GM12873 (cell line): ENCODE measurements around the gene PDS5A.

Experiments used
- TF ChIP-seq, protein P1 (sequence below): IDR thresholded peaks from 2 replicates; pipeline ENCODE4 v1.5.1; 2012; ENCODE audit warnings: low read depth, mild to moderate bottlenecking, moderate library complexity, low read length, control low read depth; ENCODE audit not compliant: insufficient read depth; ENCODE audit errors: missing control alignments

Gene PDS5A

DNA sequence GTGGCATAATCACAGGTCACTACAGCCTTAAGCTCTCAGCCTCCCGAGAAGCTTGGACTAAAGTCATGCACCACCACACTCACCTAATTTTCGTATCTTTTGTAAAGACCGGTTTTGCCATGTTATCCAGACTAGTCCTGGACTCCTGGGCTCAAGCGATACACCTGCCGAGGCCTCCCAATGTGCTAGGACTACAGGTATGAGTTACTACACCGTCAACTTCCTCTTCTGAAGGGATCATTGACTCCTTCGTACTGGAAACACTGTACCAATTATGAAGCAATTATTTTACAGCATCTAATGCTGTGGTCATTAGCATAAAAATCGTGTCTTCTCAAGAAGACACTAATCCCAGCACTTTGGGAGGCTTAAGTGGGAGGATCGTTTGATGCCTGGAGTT lies 35.2 kb downstream of the PDS5A start:
- TF ChIP-seq, protein P1, sequence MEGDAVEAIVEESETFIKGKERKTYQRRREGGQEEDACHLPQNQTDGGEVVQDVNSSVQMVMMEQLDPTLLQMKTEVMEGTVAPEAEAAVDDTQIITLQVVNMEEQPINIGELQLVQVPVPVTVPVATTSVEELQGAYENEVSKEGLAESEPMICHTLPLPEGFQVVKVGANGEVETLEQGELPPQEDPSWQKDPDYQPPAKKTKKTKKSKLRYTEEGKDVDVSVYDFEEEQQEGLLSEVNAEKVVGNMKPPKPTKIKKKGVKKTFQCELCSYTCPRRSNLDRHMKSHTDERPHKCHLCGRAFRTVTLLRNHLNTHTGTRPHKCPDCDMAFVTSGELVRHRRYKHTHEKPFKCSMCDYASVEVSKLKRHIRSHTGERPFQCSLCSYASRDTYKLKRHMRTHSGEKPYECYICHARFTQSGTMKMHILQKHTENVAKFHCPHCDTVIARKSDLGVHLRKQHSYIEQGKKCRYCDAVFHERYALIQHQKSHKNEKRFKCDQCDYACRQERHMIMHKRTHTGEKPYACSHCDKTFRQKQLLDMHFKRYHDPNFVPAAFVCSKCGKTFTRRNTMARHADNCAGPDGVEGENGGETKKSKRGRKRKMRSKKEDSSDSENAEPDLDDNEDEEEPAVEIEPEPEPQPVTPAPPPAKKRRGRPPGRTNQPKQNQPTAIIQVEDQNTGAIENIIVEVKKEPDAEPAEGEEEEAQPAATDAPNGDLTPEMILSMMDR, result no peak

DNA sequence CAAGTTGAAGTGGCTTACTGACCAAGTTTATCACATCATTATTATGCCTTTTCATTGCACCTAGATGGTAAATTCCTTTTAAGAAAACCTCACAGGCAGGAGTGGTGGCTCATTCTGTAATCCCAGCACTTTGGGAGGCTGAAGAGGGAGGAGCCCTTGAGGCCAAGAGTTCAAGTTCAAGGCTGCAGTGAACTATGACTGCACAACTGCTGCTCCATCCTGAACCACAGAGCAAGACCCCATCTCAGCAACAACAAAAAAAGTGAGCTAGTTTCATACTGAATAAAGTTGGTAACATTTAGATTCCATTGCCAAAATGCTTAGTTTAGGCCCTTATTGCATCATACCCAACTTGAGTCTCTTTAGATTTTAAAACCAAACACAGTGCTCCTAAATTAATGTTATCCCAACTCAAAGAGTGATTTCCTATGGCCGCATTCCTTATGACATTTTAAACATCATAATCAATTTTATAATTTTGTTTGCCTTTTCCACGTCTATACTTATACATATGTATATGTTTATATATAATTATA lies 36.0 kb downstream of the PDS5A start:
- TF ChIP-seq, protein P1, result no peak

DNA sequence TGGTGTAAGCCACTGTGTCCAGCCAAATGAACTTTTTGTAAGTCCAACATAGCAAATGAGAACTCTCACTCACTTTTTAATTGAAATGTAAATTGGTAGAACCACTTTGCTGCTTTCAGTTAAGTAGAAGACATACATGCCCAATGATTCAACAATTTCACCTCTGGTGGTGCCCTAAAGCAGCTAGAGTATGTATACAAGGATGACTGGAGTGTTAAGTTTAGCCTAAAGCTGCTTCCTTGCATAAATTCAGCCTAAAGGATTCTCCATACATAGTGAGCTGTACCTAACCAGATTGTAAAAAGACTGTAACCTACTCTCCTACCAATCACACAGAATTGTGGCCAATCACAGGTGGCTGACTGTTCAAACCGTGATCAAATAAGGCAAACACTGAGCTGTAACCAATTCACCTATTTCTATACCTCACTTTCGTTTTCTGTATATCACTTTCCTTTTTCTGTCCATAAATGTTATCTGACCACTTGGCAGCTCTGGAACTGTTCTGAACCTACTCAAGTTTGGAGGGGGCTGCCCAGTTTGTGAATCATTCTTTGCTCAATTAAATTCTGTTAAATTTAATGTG lies 39.9 kb downstream of the PDS5A start:
- TF ChIP-seq, protein P1, result no peak

DNA sequence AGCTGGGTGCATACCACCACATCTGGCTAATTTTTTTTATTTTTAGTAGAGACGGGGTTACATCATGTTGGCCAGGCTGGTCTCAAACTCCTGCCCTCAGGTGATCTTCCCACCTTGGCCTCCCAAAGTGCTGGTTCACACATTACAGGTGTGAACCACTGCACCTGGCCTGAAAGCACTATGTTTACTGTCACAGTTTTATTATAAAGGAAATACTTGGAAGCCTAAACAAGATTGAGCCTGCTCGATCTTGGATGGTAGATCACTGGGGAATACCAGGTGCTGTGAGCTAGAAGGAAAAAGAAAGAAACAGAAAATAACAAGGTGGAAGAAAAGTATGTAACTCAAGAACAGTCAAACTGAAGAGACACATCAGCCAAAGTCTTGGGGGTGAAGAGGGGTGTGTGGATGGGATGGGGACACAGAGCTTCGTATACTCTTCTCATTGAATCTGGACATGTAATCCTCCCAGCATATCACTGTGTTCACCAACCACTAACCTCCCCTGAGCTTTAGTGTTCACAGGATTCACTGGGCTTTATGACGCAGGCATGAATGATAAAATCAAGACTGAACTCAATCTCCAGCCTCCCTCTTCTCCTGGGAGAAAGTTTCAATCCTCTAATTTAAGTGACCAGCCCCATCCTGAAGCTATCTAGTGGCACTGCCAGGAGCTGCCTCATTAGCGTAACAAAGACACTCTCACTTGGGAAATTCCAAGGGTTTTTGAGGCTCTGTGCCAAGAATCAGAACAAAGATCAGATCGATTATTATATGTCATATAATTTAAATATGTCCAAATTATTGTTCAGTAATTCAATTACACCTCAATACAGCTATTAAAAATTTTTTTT lies 40.9 kb downstream of the PDS5A start:
- TF ChIP-seq, protein P1, result no peak

DNA sequence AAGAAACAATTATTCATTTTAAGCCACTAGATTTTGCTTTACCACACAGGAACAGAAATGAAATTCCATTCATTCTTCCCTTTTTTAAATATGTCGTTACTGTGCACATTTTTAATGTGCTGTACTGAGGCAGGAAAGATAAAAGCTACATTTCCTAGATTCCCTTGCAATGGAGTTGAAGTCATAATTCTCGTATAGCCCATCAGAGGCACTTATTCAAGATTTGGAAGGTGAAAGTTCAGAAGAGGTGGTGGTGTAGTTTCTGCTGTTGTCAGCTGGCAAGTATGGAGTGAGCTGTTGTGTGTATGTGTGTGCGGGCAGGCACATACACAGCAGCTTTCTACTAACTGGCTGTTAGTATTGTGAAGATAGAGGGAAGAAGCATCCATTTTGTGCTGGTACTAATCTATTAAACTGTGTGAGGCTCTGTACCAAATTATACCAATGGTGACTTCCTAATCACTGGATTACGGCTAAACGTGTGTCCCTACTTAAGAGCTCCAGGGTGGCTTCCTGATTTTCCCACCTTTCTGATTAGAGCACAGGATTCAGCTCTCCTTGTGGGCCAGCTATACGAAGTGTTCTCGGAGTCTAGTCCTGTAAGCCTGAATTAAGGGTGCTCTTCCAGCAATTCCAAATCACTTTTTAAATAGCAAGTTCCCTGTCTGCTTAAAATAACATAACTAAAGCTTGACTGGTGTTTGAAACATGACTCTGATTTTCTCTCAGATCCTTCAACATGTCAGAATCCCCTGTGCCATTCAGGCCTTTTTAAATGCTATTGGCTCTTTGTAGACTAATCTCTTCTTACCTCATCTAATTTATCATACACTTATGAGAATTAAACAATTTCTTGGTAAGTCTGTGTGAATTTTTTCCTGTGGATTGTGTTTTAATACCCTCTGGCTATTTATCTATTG lies 43.8 kb downstream of the PDS5A start:
- TF ChIP-seq, protein P1, result no peak

DNA sequence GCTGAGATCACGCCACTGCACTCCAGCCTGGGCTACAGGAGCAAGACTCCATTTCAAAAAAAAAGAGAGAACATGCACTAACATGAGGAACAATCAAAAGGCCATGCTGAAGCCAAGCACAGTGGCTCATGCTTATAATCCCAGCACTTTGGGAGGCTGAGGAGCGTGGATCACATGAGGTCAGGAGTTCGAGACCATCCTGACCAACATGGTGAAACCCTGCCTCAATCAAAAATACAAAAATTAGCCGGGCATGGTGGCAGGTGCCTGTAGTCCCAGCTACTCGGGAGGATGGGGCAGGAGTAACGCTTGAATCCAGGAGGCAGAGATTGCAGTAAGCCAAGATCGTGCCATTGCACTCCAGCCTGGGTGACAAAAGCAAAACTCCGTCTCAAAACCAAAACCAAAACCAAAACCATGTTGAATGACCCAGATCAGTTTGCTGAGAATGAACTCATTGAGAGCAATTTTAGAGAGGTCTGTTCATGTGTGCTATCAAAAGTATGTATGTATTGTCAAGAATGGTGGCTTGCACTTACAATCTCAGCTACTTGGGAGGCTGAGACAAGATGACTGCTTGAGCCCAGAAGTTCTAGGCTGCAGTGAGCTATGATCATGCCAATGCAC lies 44.8 kb downstream of the PDS5A start:
- TF ChIP-seq, protein P1, result no peak
